Hematopoietic multipotent progenitor cell treated with erythropoietin and hydrocortisone succinate and interleukin-3 and kit ligand, for 6 days (in vitro differentiated cells): Measurements from ENCODE around the gene RNF207.
"Not testable (repeated sequence)": the region's sequence is repeated elsewhere in the genome, so short reads cannot be mapped to it uniquely, and the experiment has no call there.

Experiments
- DNase-seq: peaks from one replicate; pipeline ENCODE4 v3.0.0-alpha.2; 2015

RNF207 gene

DNA sequence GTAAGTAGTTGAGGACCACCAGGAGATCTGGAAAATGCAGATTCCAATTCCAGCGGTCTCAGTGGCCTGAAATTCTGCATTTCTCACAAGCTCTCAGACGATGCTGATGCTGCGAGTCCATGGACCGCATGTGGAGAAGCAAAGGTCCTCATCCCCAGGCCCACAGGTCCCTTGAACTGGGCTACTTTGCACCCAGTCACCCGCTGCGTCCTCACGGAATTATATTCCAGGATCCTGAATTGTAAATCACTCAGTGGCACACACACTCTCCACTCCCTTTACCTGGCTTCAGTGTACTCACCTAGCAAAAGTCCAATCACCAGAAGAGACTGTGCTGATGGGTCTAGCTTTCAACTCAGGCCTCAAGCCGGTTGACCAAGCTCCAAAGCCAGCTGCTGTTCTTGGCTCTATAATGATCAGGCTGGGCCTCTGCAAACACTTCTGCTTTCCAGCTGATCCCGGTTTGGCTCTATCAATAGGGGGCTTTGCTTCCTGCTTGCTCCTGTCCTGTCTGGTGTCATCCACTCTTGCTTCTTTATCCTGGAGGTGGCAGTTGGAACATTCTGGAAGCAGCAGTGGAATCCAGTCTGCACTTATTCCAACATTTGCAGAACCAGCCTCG is 5.6 kb upstream of the RNF207 start:
- DNase-seq, result no peak

DNA sequence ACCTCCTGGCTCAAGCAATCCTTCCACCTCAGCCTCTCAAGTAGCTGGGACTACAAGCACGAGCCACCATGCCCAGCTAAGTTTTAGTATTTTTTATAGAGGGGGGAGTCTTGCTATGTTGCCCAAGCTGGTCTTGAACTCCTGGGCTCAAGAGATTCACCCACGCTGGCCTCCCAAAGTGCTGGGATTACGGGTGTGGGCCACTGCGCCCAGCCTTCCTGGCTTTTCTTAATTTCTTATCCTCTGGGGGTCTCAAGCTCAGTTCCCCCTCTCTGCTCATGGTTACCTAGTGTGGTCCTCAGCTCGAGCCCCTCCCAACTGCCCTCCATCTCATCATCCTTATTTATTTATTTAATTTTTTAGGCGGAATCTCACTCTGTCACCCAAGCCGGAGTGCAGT is 3.7 kb upstream of the RNF207 start:
- DNase-seq, result no peak

DNA sequence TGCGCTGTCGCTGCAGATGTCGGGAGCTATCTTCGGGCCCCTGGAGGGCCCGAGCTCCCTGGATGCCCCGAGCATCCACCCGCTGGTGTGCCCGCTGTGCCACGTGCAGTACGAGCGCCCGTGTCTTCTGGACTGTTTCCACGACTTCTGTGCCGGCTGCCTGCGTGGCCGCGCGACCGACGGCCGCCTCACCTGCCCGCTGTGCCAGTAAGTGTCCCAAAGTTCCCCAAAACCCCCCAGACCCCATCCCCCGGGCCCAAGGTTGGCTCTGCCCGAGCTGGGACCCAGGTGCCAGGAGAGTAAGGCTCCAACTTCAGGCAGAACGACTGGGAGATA is 569 bp downstream of the RNF207 start:
- no peak for DNase-seq

DNA sequence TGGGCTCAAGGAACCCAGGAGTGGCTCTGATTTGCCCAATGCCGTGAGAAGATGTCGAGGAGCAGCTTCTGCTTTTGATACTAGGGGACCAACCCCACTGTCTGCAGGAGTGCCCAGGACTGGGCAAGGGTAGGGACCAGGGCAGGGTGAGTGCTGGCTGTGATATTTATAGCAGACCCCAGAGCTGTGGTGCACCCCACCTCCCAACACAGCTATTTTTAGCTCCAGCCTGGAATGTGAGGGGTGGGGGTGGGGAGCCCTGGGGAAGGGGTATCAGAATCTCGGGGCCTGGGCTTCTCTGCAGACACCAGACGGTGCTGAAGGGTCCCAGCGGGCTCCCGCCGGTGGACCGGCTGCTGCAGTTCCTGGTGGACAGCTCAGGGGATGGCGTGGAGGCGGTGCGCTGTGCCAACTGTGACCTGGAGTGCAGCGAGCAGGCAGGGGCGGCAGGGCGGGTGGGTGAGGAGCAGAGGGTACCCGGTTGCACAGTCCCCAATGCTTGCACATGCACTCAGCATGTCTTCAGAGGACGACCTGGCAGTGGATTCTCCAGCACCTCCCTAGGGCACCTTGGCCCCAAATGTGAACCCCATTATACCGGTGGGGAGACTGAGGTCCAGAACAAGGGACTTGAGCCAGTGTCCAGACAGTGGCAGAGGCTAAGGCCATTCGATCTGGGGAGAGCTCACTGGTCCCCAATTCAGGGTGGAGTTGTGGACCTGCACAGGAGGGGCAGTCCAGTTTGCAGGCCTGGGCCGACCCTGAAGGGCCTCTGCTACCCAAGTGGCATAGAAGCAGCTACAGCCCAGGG is 1.4 kb downstream of the RNF207 start:
- DNase-seq, result no peak

DNA sequence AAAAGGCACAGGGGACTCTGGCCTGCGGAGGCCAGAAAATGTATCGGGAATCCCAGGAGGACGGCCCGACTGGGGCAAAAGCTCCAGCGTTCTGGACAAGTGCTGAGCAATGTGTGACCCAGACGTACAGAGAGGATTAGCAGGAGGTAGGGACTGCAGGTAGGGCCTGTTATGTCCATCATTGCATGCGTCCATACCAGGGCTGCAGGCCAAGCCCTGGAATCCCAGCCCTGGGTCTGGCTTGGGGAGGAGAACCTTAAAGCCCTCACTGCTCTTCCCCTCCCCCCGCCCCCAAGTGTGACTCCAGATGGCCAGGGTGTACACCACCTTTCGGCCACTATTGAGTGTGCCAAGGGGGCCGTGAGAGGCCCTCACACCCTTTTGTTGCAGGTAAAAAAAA is 2.0 kb downstream of the RNF207 start:
- DNase-seq, result no peak

DNA sequence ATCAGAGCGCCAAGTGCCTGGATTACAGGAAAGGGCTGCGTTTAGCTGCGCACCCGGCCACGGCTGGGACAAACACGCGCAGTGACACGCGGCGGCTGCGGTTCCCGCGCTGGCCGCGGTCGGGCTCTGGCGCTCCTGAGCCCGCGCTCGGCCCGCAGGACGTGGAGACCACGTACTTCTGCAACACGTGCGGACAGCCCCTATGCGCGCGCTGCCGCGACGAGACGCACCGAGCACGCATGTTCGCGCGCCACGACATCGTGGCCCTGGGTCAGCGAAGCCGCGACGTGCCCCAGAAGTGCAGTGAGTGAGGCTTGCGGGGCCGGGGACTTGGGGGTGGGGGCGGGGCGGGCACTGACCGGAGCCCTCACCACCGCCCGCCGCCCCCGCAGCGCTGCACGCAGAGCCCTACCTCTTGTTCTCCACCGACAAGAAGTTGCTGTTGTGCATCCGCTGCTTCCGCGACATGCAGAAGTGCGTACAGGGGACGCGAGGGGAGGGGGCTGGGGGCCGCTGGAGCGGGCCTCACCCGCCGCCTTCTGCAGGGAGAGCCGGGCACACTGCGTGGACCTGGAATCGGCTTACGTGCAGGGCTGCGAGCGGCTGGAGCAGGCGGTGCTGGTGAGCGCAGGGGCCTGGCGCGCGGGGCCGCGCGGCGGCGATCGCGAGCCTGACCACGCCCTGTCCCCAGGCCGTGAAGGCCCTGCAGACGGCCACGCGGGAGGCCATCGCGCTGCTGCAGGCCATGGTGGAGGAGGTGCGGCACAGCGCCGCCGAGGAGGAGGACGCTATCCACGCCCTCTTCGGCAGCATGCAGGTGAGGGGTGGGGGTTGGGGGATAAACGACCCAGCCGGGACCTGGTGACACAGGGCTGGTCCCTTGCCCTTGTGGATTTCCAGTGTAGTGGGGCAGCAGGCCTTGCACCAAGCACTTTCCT is 3.1 kb downstream of the RNF207 start:
- DNase-seq, result peak; percentile 66

DNA sequence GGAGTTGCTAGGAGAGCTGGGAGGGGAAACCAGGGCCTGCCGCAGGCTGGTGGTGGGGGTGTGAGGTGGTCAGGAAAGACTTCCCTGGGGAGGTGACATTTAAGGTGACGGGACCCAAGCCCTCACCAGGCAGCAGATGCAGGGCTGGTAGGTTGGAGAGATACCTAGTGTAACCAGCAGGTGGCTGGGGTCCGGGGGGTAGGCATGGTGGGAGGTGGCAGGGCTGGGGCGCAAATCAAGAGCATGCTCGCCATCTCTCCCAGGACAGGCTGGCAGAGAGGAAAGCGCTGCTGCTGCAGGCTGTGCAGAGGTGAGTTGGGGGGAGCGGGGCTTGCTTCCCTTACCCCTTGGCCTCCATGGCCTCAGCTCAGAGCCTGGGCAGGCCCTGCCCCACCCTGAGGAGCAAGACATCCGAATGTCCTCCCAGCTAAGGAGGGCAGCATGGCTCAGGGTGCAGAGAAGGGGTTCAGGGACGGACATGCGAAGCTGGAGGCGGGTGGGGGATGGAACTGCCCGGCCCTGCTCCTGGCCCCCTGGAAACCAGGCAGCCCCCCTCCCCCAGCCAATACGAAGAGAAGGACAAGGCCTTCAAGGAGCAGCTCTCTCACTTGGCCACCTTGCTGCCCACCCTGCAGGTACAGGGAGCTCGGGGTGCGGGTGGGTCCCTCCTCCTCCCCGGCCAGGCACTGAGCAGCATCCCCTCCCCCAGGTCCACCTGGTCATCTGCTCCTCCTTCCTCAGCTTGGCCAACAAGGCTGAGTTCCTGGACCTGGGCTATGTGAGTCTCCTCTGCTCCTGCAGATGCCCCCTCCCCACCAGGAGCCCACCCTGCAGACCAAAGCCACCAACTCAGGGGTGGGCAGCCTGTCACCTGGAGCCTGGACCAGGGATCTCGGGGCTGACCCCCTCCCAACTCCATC is 4.0 kb downstream of the RNF207 start:
- peak; percentile 55 for DNase-seq

DNA sequence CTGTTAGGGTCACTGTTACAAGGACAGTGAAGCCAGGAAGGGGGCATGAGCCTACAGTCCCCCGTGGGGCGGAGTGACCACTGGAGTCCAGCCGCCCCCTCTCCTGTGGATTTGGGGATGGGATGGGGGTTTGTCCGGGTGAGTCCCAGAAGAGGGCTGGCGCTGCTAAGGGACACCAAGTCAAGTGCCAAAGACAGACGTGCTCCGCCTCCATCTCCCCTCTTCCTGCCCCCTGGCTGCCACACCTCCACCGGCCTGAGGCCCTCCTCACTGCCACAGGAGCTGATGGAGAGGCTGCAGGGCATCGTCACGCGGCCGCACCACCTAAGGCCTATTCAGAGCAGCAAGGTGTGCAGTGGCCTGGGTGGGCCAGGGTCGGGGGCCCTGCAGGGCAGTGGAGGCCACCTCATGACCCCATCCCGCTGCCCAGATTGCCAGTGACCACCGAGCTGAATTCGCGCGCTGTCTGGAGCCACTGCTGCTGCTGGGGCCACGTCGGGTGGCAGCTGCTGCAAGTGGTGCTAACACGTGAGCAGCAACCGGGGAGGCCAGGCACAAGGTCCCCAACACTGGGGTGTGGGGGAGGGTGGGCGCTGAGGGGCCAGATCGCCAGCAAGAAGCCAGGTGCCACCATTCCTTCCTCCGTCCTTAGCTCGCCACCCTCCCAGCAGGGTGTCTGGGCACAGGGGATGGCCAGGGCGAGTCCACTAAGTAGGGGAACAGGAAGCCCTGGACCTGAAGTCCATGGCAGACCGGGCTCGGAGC is 4.9 kb downstream of the RNF207 start:
- DNase-seq, result no peak

DNA sequence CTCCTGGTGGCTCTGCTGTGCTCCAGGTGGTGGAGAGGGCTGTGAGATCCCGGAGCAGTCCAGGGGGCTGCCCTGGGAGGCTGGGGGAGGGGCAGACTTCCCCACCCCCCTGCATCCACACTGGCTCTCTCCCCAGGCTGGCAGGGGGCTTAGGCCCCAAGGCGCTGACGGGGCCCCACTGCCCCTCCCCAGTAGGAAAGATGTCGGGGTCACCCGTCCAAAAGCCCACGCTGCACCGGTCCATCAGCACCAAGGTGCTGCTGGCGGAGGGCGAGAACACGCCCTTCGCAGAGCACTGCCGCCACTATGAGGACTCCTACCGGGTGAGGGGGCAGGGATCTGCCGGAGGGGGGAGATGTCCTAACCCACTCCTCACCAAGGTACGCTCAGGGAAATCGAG is 5.8 kb downstream of the RNF207 start:
- DNase-seq, result no peak

DNA sequence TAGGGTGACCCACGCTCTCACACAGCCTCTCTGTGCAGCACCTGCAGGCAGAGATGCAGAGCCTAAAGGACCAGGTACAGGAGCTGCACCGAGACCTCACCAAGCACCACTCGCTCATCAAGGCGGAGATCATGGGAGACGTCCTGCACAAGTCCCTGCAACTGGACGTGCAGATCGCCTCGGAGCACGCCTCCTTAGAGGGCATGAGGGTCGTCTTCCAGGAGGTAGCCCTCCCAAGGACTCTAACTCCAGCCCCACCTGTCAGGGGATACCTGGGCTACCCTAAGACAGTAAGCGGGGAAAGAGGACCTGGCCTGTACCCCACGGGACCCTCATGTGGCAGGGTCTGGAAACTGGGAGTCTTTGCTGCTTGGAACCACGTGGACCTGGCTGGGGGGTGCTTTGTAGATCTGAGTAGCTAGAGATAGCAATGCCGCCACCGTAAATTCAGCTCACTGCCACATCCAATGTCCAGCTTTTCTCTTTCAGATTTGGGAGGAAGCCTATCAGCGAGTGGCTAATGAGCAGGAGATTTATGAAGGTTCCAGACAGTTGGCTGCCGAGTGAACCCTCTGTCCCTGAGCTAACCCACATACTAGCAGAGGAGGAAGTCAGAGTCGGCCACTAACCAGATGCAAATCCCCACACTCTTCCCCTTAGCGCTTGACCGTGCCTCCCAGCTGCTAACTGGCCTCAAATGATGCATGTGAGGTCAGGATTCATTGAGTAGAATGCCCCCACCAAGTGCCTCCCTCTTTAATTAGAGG is 6.5 kb downstream of the RNF207 start:
- peak; percentile 31 for DNase-seq

DNA sequence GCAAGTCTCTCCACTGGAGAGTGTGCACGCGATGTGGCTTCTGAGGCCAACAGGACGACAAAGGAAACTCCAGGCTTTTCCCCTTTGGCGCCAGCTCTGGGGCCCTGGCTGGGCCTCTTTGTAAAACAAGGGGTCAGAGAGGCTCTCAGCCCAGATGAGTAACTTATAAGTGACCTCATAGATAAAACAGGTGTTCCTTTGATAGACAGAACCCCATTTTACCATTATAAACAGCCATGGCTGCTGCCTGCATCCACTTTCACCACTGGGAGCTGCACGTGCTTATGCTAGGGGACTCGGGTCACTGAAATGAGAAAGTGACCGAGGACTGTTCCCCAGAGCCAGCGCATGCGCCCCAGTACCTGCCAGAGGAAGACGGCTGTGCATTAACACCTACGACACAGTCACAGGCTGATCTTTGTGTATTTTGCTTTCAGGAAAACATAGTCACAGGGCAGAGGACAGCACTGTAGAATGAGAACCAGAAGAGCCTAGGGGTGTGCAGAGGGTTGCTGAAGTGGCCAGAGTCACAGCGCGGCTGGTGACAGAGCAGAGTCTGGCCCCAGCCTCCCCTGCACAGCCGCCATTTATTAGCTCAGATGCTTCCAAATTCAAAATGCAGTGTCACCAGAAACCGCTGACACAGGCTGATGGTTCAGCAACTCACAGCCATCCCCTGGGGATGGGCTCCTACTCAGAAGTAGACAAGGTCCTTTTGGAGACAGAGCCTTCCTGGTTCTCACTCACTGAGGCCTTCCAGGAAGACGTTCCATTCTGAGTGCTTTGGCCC is 12.7 kb downstream of the RNF207 start:
- no peak for DNase-seq

DNA sequence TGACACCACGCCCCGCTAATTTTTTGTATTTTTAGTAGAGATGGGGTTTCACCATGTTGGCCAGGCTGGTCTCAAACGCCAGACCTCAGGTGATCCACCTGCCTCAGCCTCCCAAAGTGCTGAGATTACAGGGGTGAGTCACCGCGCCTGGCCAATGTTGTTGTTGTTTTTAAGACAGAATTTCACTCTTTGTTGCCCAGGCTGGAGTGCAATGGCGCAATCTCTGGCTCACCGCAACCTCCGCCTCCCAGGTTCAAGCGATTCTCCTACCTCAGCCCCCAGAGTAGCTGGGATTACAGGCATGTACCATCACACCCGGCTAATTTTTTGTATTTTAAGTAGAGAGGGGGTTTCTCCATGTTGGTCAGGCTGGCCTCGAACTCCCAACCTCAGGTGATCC is 13.7 kb downstream of the RNF207 start:
- not testable (repeated sequence) for DNase-seq

DNA sequence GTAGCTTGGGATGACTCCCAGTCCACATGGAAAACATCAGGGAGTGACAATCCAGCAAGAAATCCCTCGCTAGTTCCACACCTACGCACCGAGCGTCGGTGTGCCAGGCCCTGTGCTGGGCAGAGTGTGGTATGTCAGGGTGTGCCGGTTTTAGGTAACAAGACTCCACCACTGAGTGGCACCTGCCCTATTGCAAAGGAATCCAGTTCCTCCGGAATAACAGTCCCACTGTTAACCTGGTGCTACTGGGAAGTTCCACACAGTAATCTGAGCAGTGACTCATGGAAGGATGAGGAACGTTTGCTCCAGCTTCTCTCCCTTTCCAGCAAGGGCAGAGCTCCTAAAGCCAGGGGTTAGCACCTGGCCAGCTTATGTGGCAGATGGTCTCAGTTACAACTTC is 14.3 kb downstream of the RNF207 start:
- no peak for DNase-seq

DNA sequence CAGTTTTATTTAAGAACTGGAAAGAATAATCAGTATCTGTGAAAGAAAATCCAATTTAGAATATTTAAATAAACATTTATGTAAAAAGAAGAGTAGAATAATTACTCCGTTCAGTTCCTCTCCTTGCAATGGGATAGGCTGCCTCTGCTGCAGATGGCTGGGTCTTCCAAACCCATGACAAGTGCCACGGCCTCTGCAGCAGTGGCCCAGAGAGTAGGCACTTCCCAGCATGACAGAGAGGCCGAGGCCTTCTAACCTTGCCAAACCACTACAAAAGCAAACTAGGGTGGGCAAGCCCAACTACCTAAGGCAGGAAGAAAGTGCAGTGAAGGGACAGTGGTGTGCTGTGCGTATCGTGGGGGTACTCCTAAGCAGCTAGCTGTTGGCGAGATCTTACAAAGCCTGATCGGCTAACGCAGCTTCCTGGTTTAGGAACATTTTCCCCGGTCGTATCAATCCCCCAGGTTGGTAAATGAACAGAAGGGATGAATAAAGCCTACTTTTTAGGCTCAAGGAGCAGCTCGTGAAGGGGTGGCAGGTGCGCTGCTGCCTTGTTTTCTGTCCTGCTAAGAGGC is 15.4 kb downstream of the RNF207 start:
- no peak for DNase-seq

DNA sequence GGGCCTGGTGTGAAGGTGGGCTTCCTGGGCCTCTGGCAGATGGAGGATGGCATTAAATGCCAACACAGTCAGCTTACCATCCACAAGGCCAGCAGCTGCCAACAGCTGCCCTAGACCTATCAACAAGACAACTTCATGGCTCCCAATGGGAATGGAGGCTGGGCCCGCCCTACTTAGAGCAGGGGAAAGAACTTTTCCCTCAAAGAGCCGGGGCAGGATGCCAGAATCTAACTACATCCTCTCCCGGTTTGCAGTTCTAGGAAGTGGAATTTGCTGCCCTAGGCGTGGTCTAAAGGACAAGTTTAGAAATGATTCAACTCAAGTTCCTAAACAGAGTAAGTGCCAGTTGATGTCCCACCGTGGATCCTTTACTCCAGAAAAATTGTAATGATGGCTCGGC is 16.7 kb downstream of the RNF207 start:
- DNase-seq, result no peak

DNA sequence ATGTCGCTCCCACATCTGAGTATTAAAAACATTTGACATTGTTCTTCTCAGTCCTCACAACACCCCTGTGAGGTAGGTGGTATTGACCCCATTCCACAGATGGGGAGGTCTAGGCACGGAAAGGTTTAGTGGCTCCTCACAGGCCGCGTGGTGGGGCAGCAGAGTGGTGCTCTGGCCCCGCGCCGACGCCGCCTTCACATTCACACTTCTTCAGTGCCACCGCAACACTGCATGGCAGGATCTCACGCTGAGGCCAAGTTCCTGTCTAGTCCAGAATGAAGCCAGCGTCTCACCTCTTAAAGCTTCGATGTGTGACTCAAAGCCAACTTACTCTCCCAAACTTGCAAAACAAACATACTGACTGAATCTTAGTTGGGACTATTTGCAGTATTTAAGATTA is 17.7 kb downstream of the RNF207 start:
- no peak for DNase-seq

DNA sequence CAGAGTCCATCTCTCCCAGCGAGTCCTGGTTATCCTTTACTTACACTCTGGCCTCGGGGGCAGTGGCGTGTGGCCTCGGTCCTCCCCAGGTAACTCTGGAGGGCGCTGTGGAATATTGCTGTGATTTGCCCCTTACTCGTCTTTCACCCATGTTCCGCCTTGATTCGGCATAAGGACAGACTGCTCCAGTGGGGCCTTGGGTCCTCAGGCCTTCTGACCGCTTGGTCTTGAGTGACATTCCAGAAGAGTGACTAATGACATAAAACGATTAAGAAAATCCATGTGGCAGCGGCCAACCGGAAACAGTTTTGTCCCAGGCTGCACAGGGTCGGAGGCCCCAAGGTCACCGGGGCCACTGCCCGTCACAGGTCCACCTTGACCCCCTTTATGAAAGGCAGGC is 18.8 kb downstream of the RNF207 start:
- no peak for DNase-seq

DNA sequence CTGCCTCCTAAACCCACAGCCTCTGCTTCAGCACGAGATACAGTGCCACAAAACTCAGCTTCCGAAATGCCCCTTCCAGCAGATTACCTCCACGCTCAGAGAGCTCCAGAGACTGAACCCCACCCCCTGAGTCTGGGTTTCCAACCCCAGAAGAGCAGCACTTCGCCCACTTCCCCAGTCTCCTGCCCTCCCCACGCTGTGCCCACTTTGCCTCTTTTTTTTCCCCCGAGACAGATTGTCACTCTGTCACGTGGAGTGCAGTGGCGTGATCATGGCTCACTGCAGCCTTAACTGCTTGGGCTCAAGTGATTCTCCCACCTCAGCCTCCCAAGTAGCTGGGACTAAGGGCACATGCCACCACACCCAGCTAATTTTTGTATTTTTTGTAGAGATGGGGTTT is 19.7 kb downstream of the RNF207 start:
- DNase-seq, result no peak

DNA sequence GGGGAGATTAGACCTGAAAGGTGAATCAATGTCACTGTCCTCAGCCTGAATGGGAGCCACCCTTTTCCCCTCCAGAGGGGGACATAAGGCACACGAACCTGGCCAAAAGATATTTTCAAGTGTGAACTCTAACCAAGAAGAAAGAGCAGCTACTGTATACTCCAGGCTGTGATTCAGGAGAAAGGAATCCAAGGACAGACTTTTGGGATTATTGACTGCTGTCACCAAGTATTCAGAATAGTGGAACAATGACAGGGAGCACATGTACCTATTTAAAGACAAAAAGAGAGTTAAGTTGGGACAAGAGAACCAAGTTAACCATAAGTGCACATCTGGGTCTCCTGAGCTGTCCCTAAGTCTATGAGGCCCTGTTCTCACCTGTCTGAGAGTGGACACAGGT is 27.5 kb downstream of the RNF207 start:
- no peak for DNase-seq
